GM23248 (cell line): Measurements from ENCODE around the gene CXCL1.

Experiments
- EZH2 ChIP-seq: fragments of 200-600 bp; sonication (generic); IDR thresholded peaks from 2 replicates; pipeline ENCODE4 v1.6.1; 2018; ENCODE audit warnings: antibody characterized with exemption, mild to moderate bottlenecking; ENCODE audit not compliant: insufficient read depth, poor library complexity, severe bottlenecking
- EZH2phosphoT487 ChIP-seq: fragments of 200-600 bp; sonication (generic); IDR thresholded peaks from 2 replicates; pipeline ENCODE4 v1.6.1; 2018; ENCODE audit warnings: antibody characterized with exemption, moderate library complexity, mild to moderate bottlenecking, low read depth; ENCODE audit not compliant: insufficient read depth

DNA sequence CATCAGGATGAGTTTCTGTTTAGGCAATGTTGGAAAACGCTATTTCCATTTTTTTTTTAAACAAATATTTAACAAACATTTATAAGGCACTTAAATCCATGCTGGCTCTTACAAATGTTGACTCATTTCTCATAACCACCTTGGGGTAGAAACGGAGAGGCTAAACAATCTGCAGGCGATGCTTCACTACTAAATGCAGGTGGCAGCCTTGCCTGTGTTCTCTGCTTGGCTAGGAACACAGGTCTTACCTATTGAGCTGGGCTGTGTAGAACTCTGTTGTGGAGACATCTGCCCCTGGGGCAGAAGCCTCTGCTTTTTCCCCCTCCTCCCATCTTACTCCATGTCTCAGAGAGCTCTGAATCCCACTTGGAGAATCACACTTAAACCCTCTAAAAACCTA lies 1.4 kb upstream of the CXCL1 start:
- TF ChIP-seq EZH2 = no peak
- TF ChIP-seq EZH2phosphoT487 = no peak
